ENCODE results near the gene ACSL1.
A peak's percentile ranks its signal among the peaks of the same experiment; 100 is the strongest.

The ACSL1 gene

DNA sequence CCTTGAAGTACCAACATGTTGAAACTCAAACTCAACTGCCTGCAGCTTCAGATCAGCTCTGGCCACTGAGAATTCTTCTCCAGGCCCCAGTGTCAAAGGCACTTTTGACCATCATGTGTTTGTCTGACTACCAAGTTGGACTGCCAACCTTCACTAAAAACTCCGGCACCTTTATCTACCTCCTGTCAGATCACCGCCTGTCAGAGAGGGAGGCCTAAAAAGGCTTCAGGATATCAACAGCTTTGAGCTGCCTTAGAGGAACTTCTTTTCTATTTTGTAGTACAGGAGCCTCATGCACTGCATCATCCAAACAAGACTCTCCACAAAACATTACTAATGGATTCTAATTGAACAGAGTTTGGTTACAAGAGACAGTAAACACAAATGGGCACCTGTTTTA lies 2.8 kb downstream of the ACSL1 start:
- POLR2A ChIA-PET (ENCODE audit: low non-redundant PET) = no interaction called here
- TF ChIP-seq, protein P1, sequence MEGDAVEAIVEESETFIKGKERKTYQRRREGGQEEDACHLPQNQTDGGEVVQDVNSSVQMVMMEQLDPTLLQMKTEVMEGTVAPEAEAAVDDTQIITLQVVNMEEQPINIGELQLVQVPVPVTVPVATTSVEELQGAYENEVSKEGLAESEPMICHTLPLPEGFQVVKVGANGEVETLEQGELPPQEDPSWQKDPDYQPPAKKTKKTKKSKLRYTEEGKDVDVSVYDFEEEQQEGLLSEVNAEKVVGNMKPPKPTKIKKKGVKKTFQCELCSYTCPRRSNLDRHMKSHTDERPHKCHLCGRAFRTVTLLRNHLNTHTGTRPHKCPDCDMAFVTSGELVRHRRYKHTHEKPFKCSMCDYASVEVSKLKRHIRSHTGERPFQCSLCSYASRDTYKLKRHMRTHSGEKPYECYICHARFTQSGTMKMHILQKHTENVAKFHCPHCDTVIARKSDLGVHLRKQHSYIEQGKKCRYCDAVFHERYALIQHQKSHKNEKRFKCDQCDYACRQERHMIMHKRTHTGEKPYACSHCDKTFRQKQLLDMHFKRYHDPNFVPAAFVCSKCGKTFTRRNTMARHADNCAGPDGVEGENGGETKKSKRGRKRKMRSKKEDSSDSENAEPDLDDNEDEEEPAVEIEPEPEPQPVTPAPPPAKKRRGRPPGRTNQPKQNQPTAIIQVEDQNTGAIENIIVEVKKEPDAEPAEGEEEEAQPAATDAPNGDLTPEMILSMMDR (conservative IDR thresholded peaks at IDR 0.05; ENCODE audit: low read depth) = no peak
- no peak for DNase-seq (ENCODE audit: low spot score)
- CTCF ChIA-PET = interaction anchor here (1.0 kb wide), 1 partner anchor 18 kb away, joined by 6 read pairs; no protein-coding TSS in a partner anchor
- H3K27ac ChIP-seq = no peak overlapping the region

- ChIA-PET CTCF (interaction anchor here (1.0 kb wide), 1 partner anchor 18 kb away, joined by 6 read pairs; no protein-coding TSS in a partner anchor), POLR2A (ENCODE audit: low non-redundant PET) (no interaction called here)
- TF ChIP-seq, protein P1 (conservative IDR thresholded peaks at IDR 0.05; ENCODE audit: low read depth) = no peak
- DNase-seq (ENCODE audit: low spot score) = no peak
- no peak overlapping the region for H3K27ac ChIP-seq
Observed at GRCh38 chr4:184822356-184822755, 3.4 kb downstream of the ACSL1 start.

- ChIA-PET POLR2A (ENCODE audit: low non-redundant PET) (no interaction called here), CTCF (interaction anchor here (0.5 to 1.3 kb wide), 3 partner anchors 24 to 275 kb away, joined by 3 to 4 read pairs (median 3); no protein-coding TSS in a partner anchor)
- TF ChIP-seq, protein P1 (conservative IDR thresholded peaks at IDR 0.05; ENCODE audit: low read depth) = no peak
- DNase-seq (ENCODE audit: low spot score) = no peak
- no peak overlapping the region for H3K27ac ChIP-seq
Observed at GRCh38 chr4:184821242-184821641, 4.5 kb downstream of the ACSL1 start.

GRCh38 chr4:184819786-184820185 lies 6.0 kb downstream of the ACSL1 start:
- ChIA-PET CTCF (no interaction called here), POLR2A (ENCODE audit: low non-redundant PET) (no interaction called here)
- TF ChIP-seq, protein P1 (conservative IDR thresholded peaks at IDR 0.05; ENCODE audit: low read depth) = no peak
- H3K27ac ChIP-seq = no peak overlapping the region
- no peak for DNase-seq (ENCODE audit: low spot score)

- ChIA-PET CTCF (no interaction called here), POLR2A (ENCODE audit: low non-redundant PET) (no interaction called here)
- peak overlapping the region; percentile 21; the same call in 1 of the 2 replicates for H3K27ac ChIP-seq
- DNase-seq (ENCODE audit: low spot score) = no peak
- TF ChIP-seq, protein P1 (conservative IDR thresholded peaks at IDR 0.05; ENCODE audit: low read depth) = no peak
Observed at GRCh38 chr4:184818216-184818564, 7.6 kb downstream of the ACSL1 start.

GRCh38 chr4:184817494-184818215 lies 8.1 kb downstream of the ACSL1 start:
- CTCF ChIA-PET = no interaction called here
- TF ChIP-seq, protein P1 (conservative IDR thresholded peaks at IDR 0.05; ENCODE audit: low read depth) = no peak
- no peak for DNase-seq (ENCODE audit: low spot score)
- peak overlapping the region; percentile 21 for H3K27ac ChIP-seq
- POLR2A ChIA-PET (ENCODE audit: low non-redundant PET) = no interaction called here
